Loucy (cell line): ENCODE results near the gene OLFM4.

Experiments
- H2AFZ ChIP-seq: fragments of 200-600 bp; sonication (generic); 2 replicates; pipeline ENCODE4 v1.6.0; 2016; ENCODE audit warnings: antibody characterized with exemption, mild to moderate bottlenecking, low read length, moderate library complexity
- H3F3A ChIP-seq: fragments of 200-600 bp; 2 replicates; pipeline ENCODE4 v1.6.0; 2016; ENCODE audit warnings: antibody characterized with exemption, low read depth, mild to moderate bottlenecking
- H3K27me3 ChIP-seq: fragments of 200-600 bp; sonication (generic); 2 replicates; pipeline ENCODE4 v1.6.1; 2014; ENCODE audit warnings: low read length, mild to moderate bottlenecking; ENCODE audit not compliant: insufficient read depth, poor library complexity, severe bottlenecking
- H3K36me3 ChIP-seq: fragments of 200-600 bp; sonication (generic); 2 replicates; pipeline ENCODE4 v1.6.1; 2016; ENCODE audit warnings: low read length; ENCODE audit not compliant: insufficient read depth
- H3K4me1 ChIP-seq: fragments of 200-600 bp; sonication (generic); 2 replicates; pipeline ENCODE4 v1.5.1; 2014; ENCODE audit warnings: low read length, mild to moderate bottlenecking; ENCODE audit not compliant: insufficient read depth, poor library complexity, severe bottlenecking
- H3K4me2 ChIP-seq: fragments of 200-600 bp; sonication (generic); 2 replicates; pipeline ENCODE4 v1.6.0; 2014; ENCODE audit warnings: antibody characterized with exemption, low read length, low read depth, mild to moderate bottlenecking; ENCODE audit not compliant: poor library complexity, severe bottlenecking
- H3K4me3 ChIP-seq: fragments of 200-600 bp; sonication (generic); 2 replicates; pipeline ENCODE4 v1.5.1; 2014; ENCODE audit warnings: low read length, mild to moderate bottlenecking, mixed read lengths; ENCODE audit not compliant: poor library complexity, severe bottlenecking
- H3K79me2 ChIP-seq: fragments of 200-600 bp; sonication (generic); 2 replicates; pipeline ENCODE4 v1.6.1; 2014; ENCODE audit warnings: low read length; ENCODE audit not compliant: insufficient read depth
- H3K9ac ChIP-seq: fragments of 200-600 bp; sonication (generic); 2 replicates; pipeline ENCODE4 v1.6.0; 2014; ENCODE audit warnings: mild to moderate bottlenecking, low read depth, low read length, moderate library complexity; ENCODE audit not compliant: poor library complexity, severe bottlenecking
- H3K9me2 ChIP-seq: fragments of 200-600 bp; sonication (generic); replicated peaks from 2 replicates; pipeline ENCODE4 v1.6.1; 2016; ENCODE audit warnings: low read depth, low read length, mixed read lengths
- H3K9me3 ChIP-seq: fragments of 200-600 bp; sonication (generic); 2 replicates; pipeline ENCODE4 v1.6.1; 2014; ENCODE audit warnings: mild to moderate bottlenecking, antibody characterized with exemption, low read length, low read depth; ENCODE audit not compliant: insufficient read depth
- H4K20me1 ChIP-seq: fragments of 200-600 bp; sonication (generic); 2 replicates; pipeline ENCODE4 v1.6.0; 2014; ENCODE audit warnings: antibody characterized with exemption, low read length, mild to moderate bottlenecking; ENCODE audit not compliant: insufficient read depth, poor library complexity, severe bottlenecking
- EZH2phosphoT487 ChIP-seq: fragments of 200-600 bp; IDR thresholded peaks from 2 replicates; pipeline ENCODE4 v1.6.1; 2018; ENCODE audit warnings: antibody characterized with exemption, mild to moderate bottlenecking, moderate library complexity, borderline replicate concordance
- TF ChIP-seq, protein P1 (sequence below): fragments of 200-600 bp; sonication (generic); conservative IDR thresholded peaks from 2 replicates; pipeline ENCODE4 v1.5.1; 2014; ENCODE audit warnings: mild to moderate bottlenecking, antibody characterized with exemption, low read length

OLFM4 gene

DNA sequence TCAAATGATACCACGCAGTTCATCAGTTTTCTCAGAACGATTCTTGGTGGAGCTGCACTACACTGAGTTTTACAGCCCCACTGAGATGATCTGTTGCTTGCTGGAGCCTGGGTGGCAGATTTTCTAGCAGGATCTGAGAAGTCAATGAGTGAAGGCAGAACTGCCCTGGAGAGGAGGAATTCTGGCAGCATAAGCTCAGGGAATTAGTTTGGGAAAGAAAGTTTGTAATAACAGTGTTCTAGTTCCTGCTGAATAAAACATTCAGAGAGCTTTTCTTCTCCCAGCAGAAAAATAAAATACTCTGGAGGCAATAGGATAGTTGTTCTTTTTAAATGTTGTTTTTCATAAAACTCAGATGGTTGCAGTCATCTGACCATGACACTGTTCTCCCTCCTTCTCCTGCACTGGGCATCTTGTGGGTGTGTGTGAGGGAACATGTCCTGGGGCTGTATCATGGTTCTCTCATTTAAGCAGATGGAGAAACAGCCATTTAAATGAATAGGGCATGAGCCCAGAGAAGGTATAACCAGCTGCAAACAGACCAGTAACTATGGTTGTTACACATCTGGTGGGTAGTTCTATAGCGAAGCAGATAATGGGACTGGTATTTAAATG lies 29.6 kb downstream of the OLFM4 start:
- no peak for TF ChIP-seq EZH2phosphoT487
- TF ChIP-seq, protein P1, sequence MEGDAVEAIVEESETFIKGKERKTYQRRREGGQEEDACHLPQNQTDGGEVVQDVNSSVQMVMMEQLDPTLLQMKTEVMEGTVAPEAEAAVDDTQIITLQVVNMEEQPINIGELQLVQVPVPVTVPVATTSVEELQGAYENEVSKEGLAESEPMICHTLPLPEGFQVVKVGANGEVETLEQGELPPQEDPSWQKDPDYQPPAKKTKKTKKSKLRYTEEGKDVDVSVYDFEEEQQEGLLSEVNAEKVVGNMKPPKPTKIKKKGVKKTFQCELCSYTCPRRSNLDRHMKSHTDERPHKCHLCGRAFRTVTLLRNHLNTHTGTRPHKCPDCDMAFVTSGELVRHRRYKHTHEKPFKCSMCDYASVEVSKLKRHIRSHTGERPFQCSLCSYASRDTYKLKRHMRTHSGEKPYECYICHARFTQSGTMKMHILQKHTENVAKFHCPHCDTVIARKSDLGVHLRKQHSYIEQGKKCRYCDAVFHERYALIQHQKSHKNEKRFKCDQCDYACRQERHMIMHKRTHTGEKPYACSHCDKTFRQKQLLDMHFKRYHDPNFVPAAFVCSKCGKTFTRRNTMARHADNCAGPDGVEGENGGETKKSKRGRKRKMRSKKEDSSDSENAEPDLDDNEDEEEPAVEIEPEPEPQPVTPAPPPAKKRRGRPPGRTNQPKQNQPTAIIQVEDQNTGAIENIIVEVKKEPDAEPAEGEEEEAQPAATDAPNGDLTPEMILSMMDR = no peak
- no peak overlapping the region for H3K4me2 ChIP-seq

DNA sequence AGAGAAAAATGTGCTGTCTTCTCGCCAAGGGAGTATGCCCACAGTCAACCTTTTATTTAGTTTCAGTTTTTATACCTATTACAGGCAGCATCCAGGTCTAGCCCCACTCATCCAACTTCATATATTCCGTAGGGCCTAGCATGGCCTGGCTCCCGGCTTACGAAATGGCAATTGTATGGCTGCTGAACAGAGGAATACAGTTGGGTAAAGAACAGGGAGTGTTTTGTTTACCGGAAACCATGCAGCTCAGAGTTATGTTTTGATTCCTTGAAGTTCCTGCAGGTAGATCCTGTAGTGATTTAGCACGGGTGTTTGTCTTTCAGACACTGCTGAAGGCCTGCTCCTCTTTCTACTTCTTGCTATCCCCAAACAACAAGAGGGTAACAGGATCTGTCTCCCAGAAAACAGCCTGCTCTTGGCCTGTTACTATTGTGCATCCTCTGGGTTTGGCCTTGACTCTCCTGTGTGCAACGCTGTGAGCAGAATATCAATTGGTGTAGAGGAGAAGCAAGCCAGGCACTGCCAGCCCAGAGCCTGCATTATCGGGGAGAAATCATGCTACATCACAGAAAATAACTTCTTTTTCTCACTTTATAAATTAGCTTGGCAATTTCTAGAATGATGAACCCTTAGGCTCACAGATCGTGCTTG lies 32.4 kb downstream of the OLFM4 start:
- Histone ChIP-seq H2AFZ (no peak overlapping the region), H3F3A (no peaks in the 10 kb centered on the region), H3K4me2 (no peak overlapping the region), H3K4me1 (no peaks in the 10 kb centered on the region), H3K9me3 (no peaks in the 10 kb centered on the region), H4K20me1 (no peaks in the 10 kb centered on the region), H3K79me2 (no peaks in the 10 kb centered on the region), H3K9ac (no peak overlapping the region), H3K4me3 (no peak overlapping the region), H3K9me2 (no peaks in the 10 kb centered on the region), H3K36me3 (no peaks in the 10 kb centered on the region), H3K27me3 (no peaks in the 10 kb centered on the region)
- TF ChIP-seq, protein P1 = no peak
- no peak for TF ChIP-seq EZH2phosphoT487

More for the DNA sequence above, 29.6 kb downstream of the OLFM4 start:
- H3K4me1 ChIP-seq = no peaks in the 10 kb centered on the region
- H3K9ac ChIP-seq = no peak overlapping the region
- no peak overlapping the region for H2AFZ ChIP-seq
- no peaks in the 10 kb centered on the region for H3K79me2 ChIP-seq
- no peaks in the 10 kb centered on the region for H3K36me3 ChIP-seq
- H3K9me3 ChIP-seq = no peaks in the 10 kb centered on the region
- no peak overlapping the region for H3K4me3 ChIP-seq
- no peaks in the 10 kb centered on the region for H3F3A ChIP-seq
- no peaks in the 10 kb centered on the region for H4K20me1 ChIP-seq
- no peaks in the 10 kb centered on the region for H3K9me2 ChIP-seq
- H3K27me3 ChIP-seq = no peaks in the 10 kb centered on the region

DNA sequence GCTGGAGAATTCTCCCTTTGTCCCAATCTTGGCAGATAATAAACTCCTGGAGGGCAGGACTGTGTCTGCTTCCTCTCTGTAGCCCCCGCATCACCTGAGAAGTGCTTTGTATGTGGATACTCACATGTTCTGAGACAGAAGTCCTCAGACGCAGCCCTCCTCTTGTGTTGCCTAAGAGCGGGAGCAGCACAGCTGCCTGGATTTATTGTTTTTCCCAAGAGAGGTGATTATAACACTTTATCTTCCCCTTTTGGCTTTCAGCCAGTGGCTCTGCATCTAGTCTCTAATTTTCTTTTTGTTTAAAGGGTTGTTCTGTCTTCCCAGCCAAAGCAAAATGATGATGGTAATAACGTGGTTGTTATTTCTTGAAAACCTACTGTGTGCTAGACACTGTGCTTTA lies 36.1 kb downstream of the OLFM4 start:
- Histone ChIP-seq H3K4me3 (no peak overlapping the region), H3K4me2 (no peak overlapping the region), H3K79me2 (no peaks in the 10 kb centered on the region), H3F3A (no peaks in the 10 kb centered on the region), H3K9ac (no peak overlapping the region), H3K4me1 (no peaks in the 10 kb centered on the region), H3K36me3 (no peaks in the 10 kb centered on the region), H2AFZ (no peak overlapping the region), H3K9me2 (no peaks in the 10 kb centered on the region), H3K27me3 (no peaks in the 10 kb centered on the region), H4K20me1 (no peaks in the 10 kb centered on the region), H3K9me3 (no peaks in the 10 kb centered on the region)
- TF ChIP-seq, protein P1 = no peak
- no peak for TF ChIP-seq EZH2phosphoT487
